Measurements from ENCODE around the gene TPSG1.
A peak's percentile ranks its signal among the peaks of the same experiment; 100 is the strongest.

Gene TPSG1

GRCh38 chr16:1209081-1209480, 16.0 kb downstream of the TPSG1 start:
- TF ChIP-seq MYC (IDR thresholded peaks at IDR 0.05; ENCODE audit: low read depth, low read length) (no peak), MAX (IDR thresholded peaks at IDR 0.05; ENCODE audit: low read depth, low read length) (no peak), POLR2A (IDR thresholded peaks at IDR 0.05; ENCODE audit: extremely low read depth, insufficient read length) (no peak), CTCF (IDR thresholded peaks at IDR 0.05; ENCODE audit: low read depth, low read length) (no peak)
- no peak overlapping the region for H3K4me3 ChIP-seq (ENCODE audit: low read depth, low read length)

DNA sequence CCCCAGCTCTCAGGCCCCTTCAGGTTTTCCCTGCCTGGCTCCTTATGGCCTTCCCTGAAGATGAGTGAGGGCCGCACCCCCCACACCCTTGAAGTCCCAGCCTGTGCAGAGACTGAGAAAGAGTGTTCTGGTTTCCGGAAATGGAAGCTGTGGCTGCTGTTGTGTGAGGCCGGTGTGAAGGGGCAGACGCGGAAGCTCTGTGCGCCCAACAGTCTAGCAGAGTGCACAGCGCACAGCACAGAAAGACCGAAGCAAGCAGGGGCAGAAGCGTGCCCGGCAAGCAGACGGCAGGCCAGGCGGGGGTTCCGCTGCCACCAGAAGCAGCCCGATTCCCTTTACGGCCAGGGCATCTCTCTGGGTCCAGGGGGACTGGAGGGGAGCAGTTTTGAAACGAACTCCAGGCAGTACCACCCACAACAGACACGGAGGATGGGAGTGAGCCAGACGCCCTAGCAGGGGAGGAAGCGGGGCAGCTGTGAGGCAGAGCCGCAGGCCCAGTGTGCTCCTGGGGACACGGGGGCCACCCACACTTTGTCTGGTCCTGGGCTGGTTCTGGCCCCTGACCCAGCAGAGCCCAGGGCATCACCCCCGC, 16.7 kb downstream of the TPSG1 start:
- TF ChIP-seq POLR2A (IDR thresholded peaks at IDR 0.05; ENCODE audit: extremely low read depth, insufficient read length) (peak; percentile 18), MYC (IDR thresholded peaks at IDR 0.05; ENCODE audit: low read depth, low read length) (peak; percentile 30; the same call in 1 of the 2 replicates), MAX (IDR thresholded peaks at IDR 0.05; ENCODE audit: low read depth, low read length) (peak; percentile 12; the same call in 1 of the 2 replicates), CTCF (IDR thresholded peaks at IDR 0.05; ENCODE audit: low read depth, low read length) (no peak)
- H3K4me3 ChIP-seq (ENCODE audit: low read depth, low read length): no peak overlapping the region
- DNase-seq (ENCODE audit: low read depth): peak; percentile 58

More at GRCh38 chr16:1209081-1209480, 16.0 kb downstream of the TPSG1 start:
- no peak for DNase-seq (ENCODE audit: low read depth)

DNA sequence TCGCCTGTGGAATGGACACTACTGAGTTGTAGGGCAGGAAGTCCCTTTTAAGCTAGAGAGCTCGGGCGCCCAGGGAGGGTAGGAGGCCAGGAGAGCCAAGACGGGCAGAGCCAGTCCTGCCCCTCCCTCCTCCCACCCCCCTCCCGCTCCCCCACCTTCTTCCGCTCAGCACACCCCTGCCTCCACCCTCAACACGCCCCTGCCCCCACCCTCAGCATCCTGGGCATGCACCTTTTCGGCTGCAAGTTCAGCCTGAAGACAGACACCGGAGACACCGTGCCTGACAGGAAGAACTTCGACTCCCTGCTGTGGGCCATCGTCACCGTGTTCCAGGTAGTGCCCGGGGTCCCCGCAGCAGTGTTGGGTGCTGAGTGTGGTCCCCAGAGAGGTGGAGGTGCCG, 18.3 kb downstream of the TPSG1 start:
- H3K4me3 ChIP-seq (ENCODE audit: low read depth, low read length): no peak overlapping the region
- DNase-seq (ENCODE audit: low read depth): no peak
- no peak for TF ChIP-seq CTCF (IDR thresholded peaks at IDR 0.05; ENCODE audit: low read depth, low read length)
- no peak for TF ChIP-seq POLR2A (IDR thresholded peaks at IDR 0.05; ENCODE audit: extremely low read depth, insufficient read length)
- no peak for TF ChIP-seq MYC (IDR thresholded peaks at IDR 0.05; ENCODE audit: low read depth, low read length)
- no peak for TF ChIP-seq MAX (IDR thresholded peaks at IDR 0.05; ENCODE audit: low read depth, low read length)

DNA sequence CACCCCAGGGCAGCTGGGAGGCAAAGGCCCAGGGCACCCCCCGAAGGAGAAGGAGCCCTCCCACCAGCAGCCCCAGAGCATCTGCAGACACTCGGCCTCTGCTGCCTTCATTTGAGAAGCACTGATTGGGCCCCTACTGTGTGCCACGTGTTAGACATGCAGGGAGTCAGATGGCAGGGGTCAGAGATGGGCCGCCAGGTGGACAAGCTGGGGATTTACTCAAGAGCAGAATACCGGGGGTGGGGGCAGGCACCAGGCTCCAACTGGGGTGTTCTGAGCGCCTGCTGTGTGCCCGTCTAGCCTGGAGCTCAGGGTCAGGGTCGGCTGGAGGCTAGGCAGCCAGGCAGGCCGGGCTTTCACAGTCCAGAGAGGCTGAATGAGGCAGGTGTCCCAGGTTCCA, 18.7 kb downstream of the TPSG1 start:
- TF ChIP-seq MYC (IDR thresholded peaks at IDR 0.05; ENCODE audit: low read depth, low read length): no peak
- no peak for TF ChIP-seq POLR2A (IDR thresholded peaks at IDR 0.05; ENCODE audit: extremely low read depth, insufficient read length)
- TF ChIP-seq MAX (IDR thresholded peaks at IDR 0.05; ENCODE audit: low read depth, low read length): no peak
- DNase-seq (ENCODE audit: low read depth): no peak
- H3K4me3 ChIP-seq (ENCODE audit: low read depth, low read length): no peak overlapping the region

DNA sequence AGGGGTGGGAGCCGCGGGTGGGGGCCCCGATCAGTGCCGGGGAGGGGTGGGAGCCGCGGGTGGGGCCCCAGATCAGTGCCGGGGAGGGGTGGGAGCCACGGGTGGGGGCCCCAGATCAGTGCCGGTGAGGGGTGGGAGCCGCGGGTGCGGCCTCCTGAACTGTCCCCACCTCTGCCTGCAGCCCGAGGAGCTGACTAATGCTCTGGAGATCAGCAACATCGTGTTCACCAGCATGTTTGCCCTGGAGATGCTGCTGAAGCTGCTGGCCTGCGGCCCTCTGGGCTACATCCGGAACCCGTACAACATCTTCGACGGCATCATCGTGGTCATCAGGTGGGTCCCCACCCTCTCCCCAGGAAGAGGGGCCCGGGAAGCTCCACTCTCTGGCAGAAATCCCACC, 20.1 kb downstream of the TPSG1 start:
- no peak overlapping the region for H3K4me3 ChIP-seq (ENCODE audit: low read depth, low read length)
- DNase-seq (ENCODE audit: low read depth): no peak
- TF ChIP-seq MAX (IDR thresholded peaks at IDR 0.05; ENCODE audit: low read depth, low read length): no peak
- TF ChIP-seq POLR2A (IDR thresholded peaks at IDR 0.05; ENCODE audit: extremely low read depth, insufficient read length): no peak
- TF ChIP-seq MYC (IDR thresholded peaks at IDR 0.05; ENCODE audit: low read depth, low read length): no peak

- no peak for TF ChIP-seq POLR2A (IDR thresholded peaks at IDR 0.05; ENCODE audit: extremely low read depth, insufficient read length)
- no peak for TF ChIP-seq MAX (IDR thresholded peaks at IDR 0.05; ENCODE audit: low read depth, low read length)
- no peak for TF ChIP-seq CTCF (IDR thresholded peaks at IDR 0.05; ENCODE audit: low read depth, low read length)
- no peak for TF ChIP-seq MYC (IDR thresholded peaks at IDR 0.05; ENCODE audit: low read depth, low read length)
- no peak overlapping the region for H3K4me3 ChIP-seq (ENCODE audit: low read depth, low read length)
Measured at GRCh38 chr16:1202274-1202673, 22.8 kb downstream of the TPSG1 start.

More at GRCh38 chr16:1202274-1202673, 22.8 kb downstream of the TPSG1 start:
- no peak for DNase-seq (ENCODE audit: low read depth)

Measured in NB4 (cell line).